ENCODE results near the gene SQSTM1. TPM values are rescaled to one million over a fixed set of nuclear protein-coding genes. Genes with fewer than 3 reads are reported as not detected.
A peak's percentile ranks its signal among the peaks of the same experiment; 100 is the strongest.

The SQSTM1 gene
- total and polyA plus RNA-seq, 7 donors, result 168 to 443 (median 301) TPM

GRCh38 chr5:179818746-179819295 is 1.9 kb upstream of the SQSTM1 start:
- no peaks in the 10 kb centered on the region for H3K27me3 ChIP-seq
- H3K9me3 ChIP-seq, result no peaks in the 10 kb centered on the region
- 1 to 2% methylated on average over 35 of the region's 35 CpGs for WGBS, 2 donors
- peak; percentile 83 to 96 (median 88) for TF ChIP-seq POLR2AphosphoS5 (IDR thresholded peaks at IDR 0.05)
- TF ChIP-seq EP300 (IDR thresholded peaks at IDR 0.05), result peak; percentile 84 to 99 (median 89)
- TF ChIP-seq CTCF (IDR thresholded peaks at IDR 0.05), result no peak
- TF ChIP-seq POLR2A (IDR thresholded peaks at IDR 0.05), result peak in 1 of 2 donors; percentile 44
- peak; percentile 99 for DNase-seq
- intact Hi-C loops (cut with DNase I), result no loop called here
- H3K4me1 ChIP-seq, result peaks cover 0 to 63% (median 58%) of the 10 kb centered on the region in 4 donors
- H3K27ac ChIP-seq, result peak overlapping the region; percentile 97 to 100 (median 99)
- peak overlapping the region; percentile 68 to 99 (median 97) for H3K4me3 ChIP-seq
- peaks cover 5 to 15% (median 5%) of the 10 kb centered on the region in 4 donors for H3K36me3 ChIP-seq

- DNase-seq, result peak; percentile 91
- Histone ChIP-seq H3K27me3 (no peaks in the 10 kb centered on the region), H3K36me3 (peaks cover 12 to 22% (median 12%) of the 10 kb centered on the region in 4 donors), H3K4me3 (peak overlapping the region; percentile 68 to 99 (median 97)), H3K9me3 (no peaks in the 10 kb centered on the region), H3K27ac (peak overlapping the region; percentile 97 to 100 (median 99)), H3K4me1 (peaks cover 0 to 70% (median 65%) of the 10 kb centered on the region in 4 donors)
- intact Hi-C loops (cut with DNase I), result loop anchor here (2.0 to 5.0 kb wide), 2 partner anchors 13 to 38 kb away; partner anchors contain the start of genes MGAT4B and MRNIP
- 21 to 25% methylated on average over 26 of the region's 26 CpGs for WGBS, 2 donors
- TF ChIP-seq EP300 (IDR thresholded peaks at IDR 0.05) (peak in 1 of 4 donors; percentile 32), POLR2AphosphoS5 (IDR thresholded peaks at IDR 0.05) (peak in 1 of 4 donors; percentile 1), CTCF (IDR thresholded peaks at IDR 0.05) (no peak)
Observed at GRCh38 chr5:179819296-179820126, 1.2 kb upstream of the SQSTM1 start.

- TF ChIP-seq POLR2AphosphoS5 (IDR thresholded peaks at IDR 0.05), result no peak
- TF ChIP-seq CTCF (IDR thresholded peaks at IDR 0.05), result no peak
- TF ChIP-seq POLR2A (IDR thresholded peaks at IDR 0.05), result no peak
- TF ChIP-seq EP300 (IDR thresholded peaks at IDR 0.05), result no peak
- WGBS, 2 donors, result 26 to 52% methylated on average over 12 of the region's 12 CpGs
- intact Hi-C loops (cut with DNase I), result loop anchor here (2.0 to 5.0 kb wide), 2 partner anchors 13 to 37 kb away; partner anchors contain the start of genes MGAT4B and MRNIP
Observed at GRCh38 chr5:179820127-179820482, 600 bp upstream of the SQSTM1 start.

GRCh38 chr5:179821298-179822058 is 773 bp downstream of the SQSTM1 start:
- intact Hi-C loops (cut with DNase I), result loop anchor here (2.0 to 5.0 kb wide), 2 partner anchors 15 to 36 kb away; partner anchors contain the start of genes MGAT4B and MRNIP
- peak; percentile 99 for DNase-seq

More at GRCh38 chr5:179820127-179820482, 600 bp upstream of the SQSTM1 start:
- DNase-seq, result no peak
- H3K27ac ChIP-seq, result peak overlapping the region; percentile 97 to 100 (median 99)
- H3K36me3 ChIP-seq, result peaks cover 18 to 28% (median 18%) of the 10 kb centered on the region in 4 donors
- H3K9me3 ChIP-seq, result no peaks in the 10 kb centered on the region
- peaks cover 0 to 76% (median 71%) of the 10 kb centered on the region in 4 donors for H3K4me1 ChIP-seq
- H3K27me3 ChIP-seq, result no peaks in the 10 kb centered on the region
- peak overlapping the region; percentile 68 to 99 (median 97) for H3K4me3 ChIP-seq

More at GRCh38 chr5:179821298-179822058, 773 bp downstream of the SQSTM1 start:
- H3K27ac ChIP-seq, result peak overlapping the region; percentile 97 to 100 (median 99)
- H3K36me3 ChIP-seq, result peaks cover 27 to 42% (median 30%) of the 10 kb centered on the region in 4 donors
- H3K9me3 ChIP-seq, result no peaks in the 10 kb centered on the region
- 0% methylated on average over 54 of the region's 54 CpGs for WGBS, 2 donors
- peaks cover 0 to 86% (median 78%) of the 10 kb centered on the region in 4 donors for H3K4me1 ChIP-seq
- peak overlapping the region; percentile 68 to 99 (median 97) for H3K4me3 ChIP-seq
- no peaks in the 10 kb centered on the region for H3K27me3 ChIP-seq
- TF ChIP-seq POLR2AphosphoS5 (IDR thresholded peaks at IDR 0.05), result peak; percentile 95 to 97 (median 97)
- TF ChIP-seq EP300 (IDR thresholded peaks at IDR 0.05), result no peak
- no peak for TF ChIP-seq CTCF (IDR thresholded peaks at IDR 0.05)
- TF ChIP-seq POLR2A (IDR thresholded peaks at IDR 0.05), result peak; percentile 79 to 82
